RWPE1 (cell line): Measurements from ENCODE around the gene LIN28B.

Experiments
- CTCF ChIA-PET: fragments of 350-600 bp; sonication (Branson Sonifier 250); formaldehyde crosslinking; extraction: SDS; loops from one replicate; lab custom pipeline; 2021; lab: Yijun Ruan, JAX
- POLR2A ChIA-PET: fragments of 400-600 bp; formaldehyde crosslinking; extraction: SDS; loops from one replicate; lab custom pipeline; 2020; ENCODE audit warnings: antibody characterized with exemption; ENCODE audit not compliant: low non-redundant PET; lab: Yijun Ruan, JAX
- DNase-seq: peaks from one replicate; pipeline ENCODE4 v3.0.0; 2012; ENCODE audit warnings: low spot score
- H3K27ac ChIP-seq: fragments of 450-650 bp; 2 replicates; pipeline ENCODE4 v1.5.1; 2017
- CTCF ChIP-seq: fragments of 450-650 bp; conservative IDR thresholded peaks from 2 replicates; pipeline ENCODE4 v1.5.1; 2017; ENCODE audit warnings: low read depth, mild to moderate bottlenecking

The LIN28B gene

GRCh38 chr6:105094133-105094640 is 137.3 kb downstream of the LIN28B start:
- TF ChIP-seq CTCF = no peak
- ChIA-PET POLR2A (no interaction called here), CTCF (no interaction called here)
- H3K27ac ChIP-seq = no peak overlapping the region
- DNase-seq = no peak

- CTCF ChIA-PET = interaction anchor here (0.6 kb wide), 1 partner anchor 315 kb away, joined by 3 read pairs; no protein-coding TSS in a partner anchor
- no peak overlapping the region for H3K27ac ChIP-seq
Observed at GRCh38 chr6:105095139-105095538, 138.2 kb downstream of the LIN28B start.

GRCh38 chr6:105097288-105097687 is 140.4 kb downstream of the LIN28B start:
- CTCF ChIA-PET = no interaction called here
- peak overlapping the region; percentile 19; the same call in 1 of the 2 replicates for H3K27ac ChIP-seq
- DNase-seq = peak; percentile 8
- POLR2A ChIA-PET = no interaction called here
- TF ChIP-seq CTCF = no peak

More at GRCh38 chr6:105095139-105095538, 138.2 kb downstream of the LIN28B start:
- POLR2A ChIA-PET = no interaction called here
- TF ChIP-seq CTCF = no peak
- no peak for DNase-seq

- no peak overlapping the region for H3K27ac ChIP-seq
- no peak for DNase-seq
- TF ChIP-seq CTCF = no peak
- POLR2A ChIA-PET = no interaction called here
- CTCF ChIA-PET = no interaction called here
Observed at GRCh38 chr6:105099371-105099770, 142.5 kb downstream of the LIN28B start.

- ChIA-PET CTCF (no interaction called here), POLR2A (no interaction called here)
- no peak overlapping the region for H3K27ac ChIP-seq
- TF ChIP-seq CTCF = no peak
- no peak for DNase-seq
Observed at GRCh38 chr6:105102186-105102585, 145.3 kb downstream of the LIN28B start.

GRCh38 chr6:105105094-105105493 is 148.2 kb downstream of the LIN28B start:
- no peak overlapping the region for H3K27ac ChIP-seq
- CTCF ChIA-PET = interaction anchor here (1.0 kb wide), 1 partner anchor 15 kb away, joined by 3 read pairs; no protein-coding TSS in a partner anchor
- POLR2A ChIA-PET = no interaction called here
- no peak for DNase-seq
- TF ChIP-seq CTCF = no peak

GRCh38 chr6:105106260-105106659 is 149.4 kb downstream of the LIN28B start:
- ChIA-PET CTCF (interaction anchor here (1.0 kb wide), 1 partner anchor 16 kb away, joined by 3 read pairs; no protein-coding TSS in a partner anchor), POLR2A (no interaction called here)
- TF ChIP-seq CTCF = no peak
- no peak overlapping the region for H3K27ac ChIP-seq
- no peak for DNase-seq
